ENCODE results near the gene LRRN1.
"Not testable (repeated sequence)": the region's sequence is repeated elsewhere in the genome, so short reads cannot be mapped to it uniquely, and the experiment has no call there.

LRRN1 gene

DNA sequence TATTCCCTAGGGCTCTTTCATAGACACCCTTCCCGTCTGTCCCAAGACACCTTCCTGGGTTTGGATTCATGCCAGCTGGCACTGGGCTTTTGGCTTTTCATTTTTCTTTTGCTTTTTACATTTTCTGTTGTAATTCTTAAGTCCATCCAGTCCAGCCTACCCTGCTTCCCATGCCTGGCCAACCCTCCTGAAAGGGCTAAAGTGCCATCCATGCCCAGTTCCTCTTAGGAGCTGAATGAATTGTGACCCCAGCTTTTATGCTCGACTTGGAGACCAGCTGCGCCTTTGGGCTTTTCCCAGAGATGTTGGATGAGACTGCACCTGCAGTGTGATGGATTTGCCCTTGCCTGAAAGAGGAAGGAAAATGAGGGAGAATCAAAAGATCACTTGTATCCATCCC, 25.8 kb downstream of the LRRN1 start:
- TF ChIP-seq, protein P1, sequence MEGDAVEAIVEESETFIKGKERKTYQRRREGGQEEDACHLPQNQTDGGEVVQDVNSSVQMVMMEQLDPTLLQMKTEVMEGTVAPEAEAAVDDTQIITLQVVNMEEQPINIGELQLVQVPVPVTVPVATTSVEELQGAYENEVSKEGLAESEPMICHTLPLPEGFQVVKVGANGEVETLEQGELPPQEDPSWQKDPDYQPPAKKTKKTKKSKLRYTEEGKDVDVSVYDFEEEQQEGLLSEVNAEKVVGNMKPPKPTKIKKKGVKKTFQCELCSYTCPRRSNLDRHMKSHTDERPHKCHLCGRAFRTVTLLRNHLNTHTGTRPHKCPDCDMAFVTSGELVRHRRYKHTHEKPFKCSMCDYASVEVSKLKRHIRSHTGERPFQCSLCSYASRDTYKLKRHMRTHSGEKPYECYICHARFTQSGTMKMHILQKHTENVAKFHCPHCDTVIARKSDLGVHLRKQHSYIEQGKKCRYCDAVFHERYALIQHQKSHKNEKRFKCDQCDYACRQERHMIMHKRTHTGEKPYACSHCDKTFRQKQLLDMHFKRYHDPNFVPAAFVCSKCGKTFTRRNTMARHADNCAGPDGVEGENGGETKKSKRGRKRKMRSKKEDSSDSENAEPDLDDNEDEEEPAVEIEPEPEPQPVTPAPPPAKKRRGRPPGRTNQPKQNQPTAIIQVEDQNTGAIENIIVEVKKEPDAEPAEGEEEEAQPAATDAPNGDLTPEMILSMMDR (IDR thresholded peaks at IDR 0.05; ENCODE audit: low read depth, low read length, missing control alignments): no peak
- no peak for DNase-seq (ENCODE audit: low read depth)
- H3K4me3 ChIP-seq (ENCODE audit: low read depth, low read length): no peak overlapping the region

DNA sequence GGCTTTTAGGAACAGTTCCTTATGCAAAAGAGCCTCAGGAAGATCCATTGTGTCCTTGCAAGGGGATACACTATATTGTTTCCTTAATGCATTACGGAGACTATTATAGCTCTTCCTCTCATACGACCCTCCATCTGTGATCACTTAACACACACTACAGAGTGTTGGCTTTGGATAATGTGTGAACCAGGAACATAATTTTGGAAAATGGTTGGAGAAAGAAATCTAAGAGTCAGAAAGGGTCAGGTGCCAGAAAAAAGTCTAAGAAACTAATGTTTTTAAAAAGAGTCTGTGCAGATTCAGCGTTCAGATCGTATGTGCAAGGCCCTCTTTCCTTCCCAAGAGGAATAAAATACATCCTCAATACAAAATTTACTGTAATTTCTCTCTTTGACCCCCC, 27.3 kb downstream of the LRRN1 start:
- TF ChIP-seq, protein P1 (IDR thresholded peaks at IDR 0.05; ENCODE audit: low read depth, low read length, missing control alignments): no peak

GRCh38 chr3:3827111-3827510, 27.9 kb downstream of the LRRN1 start:
- no peak overlapping the region for H3K4me3 ChIP-seq (ENCODE audit: low read depth, low read length)
- TF ChIP-seq, protein P1 (IDR thresholded peaks at IDR 0.05; ENCODE audit: low read depth, low read length, missing control alignments): no peak
- DNase-seq (ENCODE audit: low read depth): no peak

More for the DNA sequence above, 27.3 kb downstream of the LRRN1 start:
- no peak for DNase-seq (ENCODE audit: low read depth)
- H3K4me3 ChIP-seq (ENCODE audit: low read depth, low read length): no peak overlapping the region

- not testable (repeated sequence) for DNase-seq (ENCODE audit: low read depth); H3K4me3 ChIP-seq (ENCODE audit: low read depth, low read length)
These were observed 29.2 kb downstream of the LRRN1 start for GRCh38 chr3:3828417-3828816.

- H3K4me3 ChIP-seq (ENCODE audit: low read depth, low read length): no peak overlapping the region
- DNase-seq (ENCODE audit: low read depth): no peak
- TF ChIP-seq, protein P1 (IDR thresholded peaks at IDR 0.05; ENCODE audit: low read depth, low read length, missing control alignments): no peak
These were observed 37.6 kb downstream of the LRRN1 start for GRCh38 chr3:3836845-3837244.

DNA sequence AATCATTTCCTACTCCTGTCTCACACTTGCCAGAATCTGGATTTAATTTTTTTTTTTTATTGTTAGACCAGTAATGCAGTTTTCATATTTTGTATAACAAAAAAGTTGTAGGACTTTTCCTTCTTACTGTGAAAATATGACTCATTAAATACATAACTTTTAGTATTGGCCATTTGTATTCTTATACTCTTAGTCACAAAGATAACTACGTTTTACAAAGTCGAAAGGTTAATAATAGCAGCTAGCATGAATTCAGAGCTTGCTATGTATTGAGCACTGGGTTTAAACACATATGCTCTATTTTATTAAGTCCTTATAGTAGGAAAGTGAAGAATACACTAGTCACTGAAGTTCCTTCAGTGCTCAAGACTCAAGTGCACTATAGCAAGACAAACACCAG, 43.1 kb downstream of the LRRN1 start:
- TF ChIP-seq, protein P1 (IDR thresholded peaks at IDR 0.05; ENCODE audit: low read depth, low read length, missing control alignments): no peak
- H3K4me3 ChIP-seq (ENCODE audit: low read depth, low read length): no peak overlapping the region
- no peak for DNase-seq (ENCODE audit: low read depth)

- H3K4me3 ChIP-seq (ENCODE audit: low read depth, low read length): no peak overlapping the region
- DNase-seq (ENCODE audit: low read depth): no peak
- TF ChIP-seq, protein P1 (IDR thresholded peaks at IDR 0.05; ENCODE audit: low read depth, low read length, missing control alignments): no peak
These were observed 49.0 kb downstream of the LRRN1 start for GRCh38 chr3:3847994-3848922.
